ENCODE data around the gene SUPT4H1.

GRCh38 chr17:58336456-58337209 is 15.4 kb downstream of the SUPT4H1 start:
- TF ChIP-seq CTCF (IDR thresholded peaks at IDR 0.05; ENCODE audit: low read depth, low read length), result no peak
- TF ChIP-seq MYC (IDR thresholded peaks at IDR 0.05; ENCODE audit: low read depth, low read length), result no peak; the same call in 1 of the 2 replicates
